ENCODE results near the gene CRHR1.
"Not testable (repeated sequence)": the region's sequence is repeated elsewhere in the genome, so short reads cannot be mapped to it uniquely, and the experiment has no call there.

The CRHR1 gene

DNA sequence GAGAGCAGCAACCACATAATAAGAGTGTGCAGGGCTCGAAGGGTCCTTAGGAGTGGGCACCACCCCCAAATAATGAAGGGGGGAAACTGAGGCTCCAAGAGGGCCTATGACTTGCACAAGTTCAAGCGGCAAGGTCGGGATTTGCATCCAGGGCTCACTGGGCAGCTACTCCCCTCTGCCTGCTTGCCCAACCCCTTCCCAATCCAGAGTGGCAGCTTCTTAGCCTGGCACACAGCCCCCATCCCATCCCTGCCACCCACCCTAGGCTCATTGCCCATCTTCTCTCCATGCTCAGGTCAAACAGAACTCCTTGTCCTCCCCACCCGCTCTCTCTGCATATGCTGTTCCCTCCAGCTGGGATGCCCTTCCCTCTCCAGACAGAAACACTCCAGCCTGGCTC lies 63.0 kb downstream of the CRHR1 start:
- no peak for DNase-seq

DNA sequence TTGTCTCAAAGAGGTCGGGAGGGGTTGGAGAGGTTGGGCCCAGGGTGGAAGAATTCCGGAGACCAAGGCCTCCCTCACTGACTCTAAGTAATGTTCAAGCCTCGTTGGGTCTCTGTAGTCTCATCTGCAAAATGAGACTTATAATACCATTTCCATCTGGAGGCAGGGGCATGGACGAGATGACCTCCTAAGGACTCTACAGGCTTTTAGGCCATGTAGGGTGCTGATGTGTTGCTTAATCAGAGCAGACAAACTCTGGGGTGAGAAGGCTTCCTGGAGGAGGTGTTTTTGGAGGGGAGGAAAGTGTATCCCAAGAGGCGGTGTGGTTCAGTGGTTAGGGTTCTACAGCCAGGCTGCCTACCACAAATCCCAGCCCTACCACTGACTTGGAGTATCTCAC lies 63.6 kb downstream of the CRHR1 start:
- DNase-seq: no peak

DNA sequence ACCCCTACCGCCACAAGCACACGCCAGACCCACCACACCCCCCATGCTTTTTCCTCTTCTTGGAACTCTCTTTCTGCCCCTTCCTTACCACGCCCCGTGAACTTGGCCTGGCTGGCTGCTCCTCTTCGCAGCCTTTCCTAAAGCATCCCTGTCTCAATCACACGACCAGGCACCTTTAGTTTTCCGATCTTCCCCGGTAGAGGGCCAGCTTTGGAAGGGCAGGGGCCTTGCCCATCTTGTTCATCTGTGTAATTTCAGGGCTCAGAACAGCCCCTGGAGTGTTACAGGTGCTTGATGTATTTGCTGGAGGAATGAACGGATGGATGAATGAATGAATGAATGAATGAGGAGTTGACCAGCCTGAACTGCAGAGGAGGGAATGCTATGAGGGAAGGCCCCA lies 64.3 kb downstream of the CRHR1 start:
- DNase-seq: no peak

DNA sequence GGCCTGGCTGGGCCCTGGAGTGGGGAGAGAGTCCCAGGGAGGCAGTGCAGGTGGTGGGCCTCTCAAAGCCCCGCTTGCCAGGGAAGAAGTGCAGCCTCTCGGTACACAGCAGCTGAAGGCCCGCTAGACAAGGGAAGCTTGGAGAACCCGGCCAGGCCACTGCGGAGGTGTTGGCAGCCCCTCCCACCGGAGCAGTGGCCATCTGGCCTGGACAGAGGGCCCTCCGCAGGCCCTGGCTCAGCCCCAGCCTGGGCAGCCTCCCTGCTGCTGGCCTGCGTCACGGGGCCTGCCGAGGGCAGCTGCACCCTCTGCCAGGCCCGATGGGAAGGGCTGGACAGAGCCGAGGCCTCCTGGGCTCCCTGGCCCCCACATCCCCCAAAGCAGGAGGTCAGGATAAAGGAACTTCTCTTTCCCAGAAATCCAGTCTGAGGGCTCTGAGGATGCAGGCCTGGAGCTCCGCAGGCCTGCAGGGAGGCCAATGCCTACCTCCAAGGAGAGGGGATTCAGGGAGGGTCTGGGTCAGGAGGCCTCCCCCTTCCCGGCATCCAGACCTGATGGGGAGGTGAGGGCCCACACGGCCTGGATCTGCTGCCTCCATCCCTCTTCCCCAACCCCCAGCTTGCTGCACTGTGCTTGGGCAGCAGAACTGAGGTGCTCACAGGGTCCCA lies 64.9 kb downstream of the CRHR1 start:
- no peak for DNase-seq

DNA sequence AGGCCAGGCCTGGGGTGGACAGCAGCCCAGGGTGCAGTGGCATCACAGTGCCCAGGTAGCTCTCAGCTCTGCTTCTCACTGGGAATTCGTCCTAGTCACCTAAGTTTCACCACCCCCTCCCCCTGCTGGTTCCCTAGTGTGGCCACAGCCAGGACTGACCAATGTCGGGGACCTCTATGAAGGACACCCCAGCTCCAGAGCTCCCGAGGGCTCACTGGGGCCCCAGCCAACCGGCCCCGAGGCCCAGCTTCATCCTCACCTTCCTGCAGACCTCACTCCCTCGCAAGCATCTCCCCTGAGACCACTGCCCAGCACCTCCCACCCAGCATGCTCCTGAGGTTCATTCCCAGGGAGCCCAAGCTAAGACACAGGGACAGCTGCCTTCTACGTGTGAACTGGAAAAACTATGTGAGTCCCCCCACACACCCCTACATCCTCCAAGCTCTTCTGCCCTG lies 65.4 kb downstream of the CRHR1 start:
- DNase-seq: no peak

DNA sequence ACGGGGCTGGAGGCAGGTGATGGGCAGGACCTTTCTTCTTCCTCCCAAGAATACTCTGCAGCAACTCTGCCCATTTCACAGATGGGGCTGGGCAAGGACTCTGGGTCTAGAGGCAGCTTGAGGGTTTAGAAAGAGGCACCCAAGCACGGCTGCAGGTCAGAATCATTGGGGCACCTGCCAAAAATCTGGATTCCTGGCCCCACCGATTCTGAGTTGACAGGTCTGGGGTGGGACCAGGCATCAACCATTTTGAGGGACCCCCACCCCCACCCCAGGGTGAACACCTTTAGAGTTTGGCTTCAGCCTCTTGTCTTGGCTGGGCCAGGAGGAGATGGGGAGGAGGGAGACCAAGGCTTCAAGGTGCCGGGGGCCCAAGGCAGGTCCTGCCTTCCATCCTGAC lies 65.9 kb downstream of the CRHR1 start:
- no peak for DNase-seq

DNA sequence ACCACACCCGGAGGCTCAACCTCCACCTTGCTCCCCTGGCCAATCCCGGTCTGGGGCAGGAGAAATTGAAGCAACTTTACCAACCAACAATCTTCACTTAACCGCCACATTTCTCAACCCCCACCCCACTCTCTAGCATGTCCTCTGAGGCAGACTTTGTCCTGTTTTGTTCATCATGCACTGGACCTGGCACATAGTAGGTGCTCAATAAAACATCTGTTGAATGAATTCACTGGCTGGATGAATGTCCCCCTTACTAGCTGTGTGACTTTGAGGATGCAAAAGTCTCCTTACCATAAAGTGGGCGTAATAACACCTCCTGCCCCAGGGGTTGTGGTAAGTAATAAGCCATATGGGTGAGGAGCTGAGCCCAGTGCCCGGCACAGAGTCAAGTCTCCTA lies 66.3 kb downstream of the CRHR1 start:
- DNase-seq: no peak

DNA sequence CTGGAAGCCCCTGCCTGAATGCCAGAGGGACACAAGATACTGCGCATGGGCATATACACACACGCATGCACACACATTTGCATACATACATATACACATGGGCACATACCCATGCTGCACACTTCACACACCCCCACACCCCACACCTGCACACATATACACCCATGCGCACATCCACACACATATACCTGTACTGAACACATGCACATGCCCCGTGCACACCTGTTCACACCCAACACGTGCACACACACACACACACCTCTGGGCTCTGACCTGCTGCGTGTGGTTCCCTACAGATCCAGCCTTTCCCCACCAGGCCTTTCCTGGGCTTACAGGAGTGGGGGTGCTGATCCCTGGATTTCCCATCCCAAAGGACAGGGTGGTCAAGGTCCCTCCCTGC lies 66.9 kb downstream of the CRHR1 start:
- DNase-seq: no peak

DNA sequence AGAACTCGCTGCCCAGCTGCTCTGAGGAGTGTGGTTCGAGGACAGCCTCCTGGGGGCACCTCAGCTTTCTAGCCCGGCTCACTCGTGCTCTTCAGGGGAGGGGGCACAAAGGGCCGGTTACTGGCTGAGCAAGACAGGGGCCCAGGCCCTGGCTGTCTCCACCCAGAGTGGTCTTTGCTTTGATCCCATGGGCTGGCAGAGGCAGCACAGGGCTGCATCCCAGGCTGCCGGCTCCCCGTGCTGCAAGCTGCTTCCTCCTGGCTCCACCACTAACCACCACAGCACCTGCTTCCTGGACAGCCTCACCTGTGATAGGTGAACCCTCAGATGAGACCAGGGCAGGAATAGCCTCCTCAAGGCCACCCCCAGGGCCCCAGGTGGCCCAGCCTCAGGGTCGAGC lies 67.3 kb downstream of the CRHR1 start:
- no peak for DNase-seq

DNA sequence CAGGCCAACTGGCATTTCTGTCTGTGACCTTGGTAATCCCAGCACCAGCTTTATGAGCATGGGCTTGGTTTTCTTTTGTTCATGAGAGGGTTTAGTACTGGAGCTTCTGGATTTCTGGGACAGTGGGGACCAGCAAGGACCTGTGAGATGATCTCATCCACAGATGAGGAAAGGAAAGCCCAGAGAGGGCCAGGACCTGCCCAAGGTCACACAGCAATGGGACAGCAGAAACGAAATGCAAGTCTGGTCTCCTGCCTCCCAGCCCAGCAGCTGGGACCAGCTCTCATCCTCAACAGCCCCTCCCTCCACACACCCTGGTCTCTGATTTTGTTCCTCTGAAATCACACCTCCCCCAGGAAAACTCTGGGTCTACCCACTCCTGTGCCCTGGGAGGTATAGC lies 67.8 kb downstream of the CRHR1 start:
- no peak for DNase-seq

DNA sequence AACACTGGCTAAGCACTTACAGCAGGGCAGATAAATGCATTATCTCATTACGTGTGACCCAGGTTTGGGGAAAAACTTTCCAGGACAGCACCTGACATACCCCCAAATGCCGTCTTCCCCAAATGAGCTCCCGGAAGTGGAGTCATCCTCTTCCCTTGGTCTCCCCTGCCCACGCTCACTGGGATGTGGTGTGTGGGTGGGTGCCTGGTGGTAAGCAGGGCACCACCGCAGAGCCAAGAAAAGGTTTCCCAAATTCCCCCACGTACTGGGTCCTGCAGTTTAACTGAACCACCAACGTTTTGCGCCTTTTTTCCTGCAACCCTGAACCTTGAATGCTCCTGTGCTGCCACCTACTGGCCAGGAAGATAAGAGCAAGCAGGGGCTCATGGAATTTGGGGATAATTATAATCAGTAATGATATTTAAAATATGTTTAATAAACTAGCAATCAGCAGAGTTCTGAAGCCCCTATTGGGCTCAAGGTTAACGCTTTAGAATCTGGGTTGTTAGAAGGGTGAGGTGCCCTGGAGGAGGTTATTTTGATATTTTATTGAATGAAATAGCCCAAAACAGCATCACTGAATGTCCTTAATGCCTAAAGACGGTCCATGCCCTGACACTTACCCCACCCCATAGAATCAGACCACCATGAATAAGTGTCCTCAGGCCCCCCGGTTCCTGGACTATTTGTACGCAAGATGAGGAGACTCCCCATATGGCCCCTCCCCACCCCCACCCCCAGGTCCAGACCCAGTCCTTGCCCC lies 68.6 kb downstream of the CRHR1 start:
- peak; percentile 82 for DNase-seq

DNA sequence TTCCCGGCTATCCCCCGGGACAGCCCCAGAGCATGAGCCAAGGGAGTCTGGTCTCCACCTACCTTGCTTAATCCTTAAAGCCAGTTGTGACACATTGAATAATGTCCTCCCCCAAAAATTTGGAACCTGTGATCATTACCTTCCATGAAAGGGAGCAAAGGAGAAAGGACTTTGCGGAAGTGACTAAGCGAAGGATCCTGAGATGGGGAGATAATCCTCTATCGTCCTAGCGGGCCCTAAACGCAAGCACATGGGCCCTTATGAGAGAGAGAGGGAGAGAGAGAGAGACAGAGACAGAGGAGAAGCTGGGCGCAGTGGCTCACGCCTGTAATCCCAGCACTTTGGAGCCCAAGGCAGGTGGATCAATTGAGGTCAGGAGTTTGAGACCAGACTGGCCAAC lies 70.1 kb downstream of the CRHR1 start:
- DNase-seq: no peak

DNA sequence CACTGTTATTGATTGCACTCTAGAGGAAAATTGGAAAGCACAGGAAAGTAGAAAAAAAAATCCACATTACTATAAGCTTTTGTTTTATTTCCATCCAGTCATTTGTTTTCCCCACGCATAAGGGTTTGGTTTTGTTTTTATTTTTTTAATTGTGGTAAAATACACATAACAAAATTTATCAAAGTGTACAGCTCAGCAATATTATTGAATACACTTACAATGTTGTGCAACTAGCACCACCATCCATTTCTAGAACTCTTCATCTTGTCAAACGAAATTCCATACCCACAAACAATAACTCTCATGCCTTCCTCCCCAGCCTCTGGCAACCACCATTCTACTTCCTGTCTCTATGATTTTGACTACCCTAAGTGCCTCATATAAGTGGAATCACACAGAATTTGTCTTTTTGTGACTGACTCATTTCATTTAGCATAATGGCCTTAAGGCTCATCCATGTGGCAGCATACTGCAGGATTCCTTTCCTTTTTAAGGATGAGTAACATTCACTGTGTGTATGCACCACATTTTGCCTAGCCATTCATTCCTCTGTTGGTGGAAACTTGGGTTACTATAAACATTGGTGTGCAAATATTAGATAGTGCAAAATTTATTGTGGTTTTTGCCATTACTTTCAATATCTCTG lies 71.7 kb downstream of the CRHR1 start:
- no peak for DNase-seq

DNA sequence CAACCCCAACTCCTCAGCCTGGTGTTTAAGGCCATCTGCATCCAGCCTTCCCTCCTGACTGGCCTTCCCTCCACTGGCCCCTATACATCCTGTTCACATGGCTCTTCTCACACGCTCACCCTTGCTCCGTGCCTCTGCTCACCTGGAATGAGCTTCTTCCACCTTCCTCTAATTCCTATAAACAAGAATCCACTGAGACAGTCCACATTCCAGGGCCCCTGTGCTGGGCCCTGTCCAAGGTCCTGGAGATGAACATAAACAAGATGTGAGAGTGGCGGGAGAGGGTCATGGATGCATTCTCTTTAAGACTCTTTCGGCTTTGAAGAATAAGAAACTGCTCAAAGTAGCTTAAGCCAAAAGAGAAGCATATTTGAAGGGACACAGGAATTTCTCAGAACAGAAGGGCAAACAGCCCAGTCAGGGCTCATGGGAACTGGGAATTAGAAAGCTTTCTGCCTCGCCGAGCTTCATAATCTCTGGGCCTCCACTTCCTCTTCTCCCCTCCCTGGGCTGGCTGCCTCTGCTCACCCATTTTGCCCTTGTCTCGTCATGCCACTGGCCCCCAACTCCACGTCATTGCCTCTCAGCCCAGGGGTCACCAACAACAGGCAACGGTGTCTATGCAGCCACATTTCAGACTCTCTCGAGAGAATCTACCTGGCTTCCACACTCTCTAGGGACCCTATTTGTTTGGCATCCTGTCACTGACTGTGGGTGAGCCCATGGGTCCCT lies 74.0 kb downstream of the CRHR1 start:
- no peak for DNase-seq

DNA sequence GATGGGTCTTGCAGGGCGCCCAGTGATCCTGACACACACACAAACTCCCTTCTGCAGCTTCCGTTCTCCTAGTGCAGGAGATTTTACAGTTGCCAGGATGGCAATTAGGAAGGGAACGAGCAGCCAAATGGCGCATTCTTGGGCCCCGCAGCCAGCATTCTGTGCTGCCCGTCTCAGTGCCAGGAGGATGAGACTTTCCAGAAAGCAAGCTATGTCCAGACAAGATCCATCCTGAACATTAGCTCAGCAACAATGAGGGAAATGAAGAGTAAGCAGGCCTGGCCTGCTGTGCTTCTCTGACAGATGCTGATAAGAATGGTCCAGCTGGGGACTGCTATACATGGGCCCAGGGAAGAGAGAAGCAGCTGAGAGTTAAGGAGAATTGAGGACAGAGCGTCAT lies 77.0 kb downstream of the CRHR1 start:
- DNase-seq: no peak

DNA sequence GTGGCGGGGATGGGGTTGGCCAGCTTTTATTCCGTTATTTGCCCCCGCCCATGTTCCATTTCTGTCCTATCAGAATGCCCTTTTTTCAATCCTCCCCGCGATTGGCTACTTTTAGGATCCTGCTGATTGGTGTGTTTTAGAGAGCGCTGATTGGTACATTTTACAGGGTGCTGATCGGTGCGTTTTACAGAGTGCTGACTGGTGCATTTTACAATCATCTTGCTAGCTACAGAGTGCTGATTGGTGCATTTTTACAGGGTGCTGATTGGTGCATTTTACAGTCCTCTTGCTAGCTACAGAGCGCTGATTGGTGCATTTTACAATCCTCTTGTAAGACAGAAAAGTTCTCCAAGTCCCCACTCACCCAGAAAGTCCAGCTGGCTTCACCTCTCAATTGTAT lies 78.0 kb downstream of the CRHR1 start:
- DNase-seq: not testable (repeated sequence)

DNA sequence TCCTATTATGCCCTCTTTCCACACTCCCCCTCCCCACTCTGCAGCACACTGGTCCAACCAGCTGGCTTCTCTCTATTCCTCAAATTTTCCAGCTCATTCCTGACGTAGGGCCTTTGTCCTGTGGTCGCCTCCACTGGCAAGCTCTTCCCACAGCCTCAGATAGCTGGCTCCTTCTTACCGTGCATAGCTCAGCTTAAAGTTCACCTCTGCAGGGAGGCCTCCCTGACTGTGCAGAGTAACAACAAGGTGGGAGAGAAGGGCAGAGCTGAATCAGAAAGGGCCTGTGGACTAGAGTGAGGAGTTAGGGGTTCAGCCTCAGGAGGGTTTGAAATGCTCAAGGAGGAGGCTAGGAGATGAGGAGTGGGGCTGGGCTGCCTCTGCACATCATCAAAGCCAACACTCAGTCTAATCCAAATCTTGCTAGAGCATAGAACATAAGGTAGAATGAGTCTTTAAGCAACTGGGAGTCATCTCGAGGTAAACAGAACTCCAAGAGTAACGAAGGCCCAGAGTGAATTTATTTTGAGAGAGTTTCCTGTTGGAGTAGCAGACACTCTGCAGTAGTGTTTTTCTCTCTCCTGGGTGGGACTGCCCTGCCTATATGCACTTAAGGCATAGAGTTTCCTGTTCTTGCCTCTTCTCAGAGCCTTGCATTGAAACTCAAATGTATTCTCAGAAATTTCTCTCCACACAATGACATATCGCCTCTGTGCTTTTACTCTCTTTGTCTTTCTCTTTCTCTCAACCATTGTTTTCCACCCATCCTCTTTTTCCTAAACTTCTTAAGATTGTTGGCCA lies 79.9 kb downstream of the CRHR1 start:
- no peak for DNase-seq

DNA sequence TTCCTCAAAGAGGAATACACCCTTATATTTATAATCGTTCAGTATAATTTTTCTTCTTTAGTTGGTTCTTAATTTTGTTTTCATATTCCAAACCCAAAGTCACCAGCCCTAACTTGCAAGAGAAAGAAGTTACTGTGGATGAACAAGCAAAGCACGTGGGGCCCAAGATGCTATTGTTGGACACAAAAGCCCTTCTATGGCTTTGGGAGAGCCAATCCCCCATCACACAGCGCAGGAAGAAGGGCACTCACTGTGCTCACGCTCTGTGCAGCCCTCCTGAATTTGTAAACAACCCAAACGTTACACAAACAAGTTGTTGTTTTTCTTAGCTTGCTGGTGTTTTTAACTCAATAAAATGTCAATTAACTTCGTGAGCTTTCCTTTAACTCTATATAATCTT lies 83.1 kb downstream of the CRHR1 start:
- no peak for DNase-seq

DNA sequence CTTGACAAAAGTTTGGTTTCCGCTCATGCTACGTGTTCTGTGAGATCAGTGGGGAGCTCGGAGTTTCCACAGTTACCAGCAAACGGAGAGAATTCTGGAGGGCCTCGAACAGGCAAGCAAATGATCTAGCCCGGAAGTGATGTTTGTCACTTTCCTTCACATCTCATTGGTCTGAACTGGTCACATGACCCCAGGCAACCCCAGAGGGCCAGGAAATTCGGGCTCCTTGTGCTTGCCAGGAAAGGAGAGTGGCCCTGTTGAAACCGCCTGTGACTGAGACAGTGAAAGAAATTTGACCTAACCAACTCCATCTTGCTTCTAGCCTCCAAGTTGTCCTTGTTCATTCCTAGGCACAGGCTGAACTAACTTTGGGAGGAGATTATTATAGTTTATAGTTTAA lies 83.6 kb downstream of the CRHR1 start:
- peak; percentile 38 for DNase-seq

DNA sequence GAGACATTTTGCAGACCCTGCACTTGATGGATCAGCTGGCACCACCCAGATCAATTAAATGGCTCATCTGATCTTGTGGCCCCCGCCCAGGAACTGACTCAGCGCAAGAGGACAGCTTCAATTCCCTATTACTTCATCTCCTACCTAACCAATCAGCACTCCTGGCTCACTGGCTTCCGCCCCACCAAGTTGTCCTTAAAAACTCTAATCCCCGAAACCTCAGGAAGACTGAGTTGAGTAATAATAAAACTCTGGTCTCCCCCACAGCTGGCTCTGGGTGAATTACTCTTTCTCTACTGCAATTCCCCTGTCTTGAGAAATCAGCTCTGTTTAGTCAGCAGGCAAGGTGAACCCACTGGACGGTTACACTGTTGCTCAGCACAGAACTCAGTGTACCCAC lies 84.2 kb downstream of the CRHR1 start:
- DNase-seq: no peak

DNA sequence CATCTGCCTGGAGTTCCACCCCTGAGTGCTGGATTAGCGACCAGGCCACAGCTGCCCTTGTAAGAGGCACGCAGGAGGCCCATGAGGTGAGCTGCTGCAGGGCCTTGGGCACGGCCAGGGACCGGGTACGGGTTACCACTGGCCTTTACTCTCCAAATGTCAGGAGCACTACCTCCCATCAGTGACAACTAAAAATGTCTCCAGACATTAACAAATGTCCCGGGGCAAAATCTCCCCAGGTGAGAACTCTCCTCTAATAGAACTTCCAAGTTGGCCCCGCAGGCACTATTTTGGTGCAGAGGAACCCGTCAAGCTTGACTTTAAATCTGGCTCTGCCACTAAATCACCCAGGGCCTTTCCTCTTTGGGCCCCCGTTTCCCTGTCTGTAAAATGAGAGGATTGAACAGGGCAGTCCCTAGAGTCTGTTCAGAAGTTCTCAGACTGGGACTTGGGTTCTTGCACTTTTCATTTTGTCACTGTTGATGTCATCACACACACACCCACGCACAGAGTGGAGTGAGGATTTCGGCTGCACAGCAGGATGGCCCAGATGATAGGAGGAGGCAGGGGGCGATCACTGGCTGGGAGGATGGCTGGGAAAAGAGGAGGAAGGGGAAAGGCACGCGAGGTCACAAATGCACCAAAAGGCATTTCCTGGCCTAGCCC lies 85.7 kb downstream of the CRHR1 start:
- no peak for DNase-seq

DNA sequence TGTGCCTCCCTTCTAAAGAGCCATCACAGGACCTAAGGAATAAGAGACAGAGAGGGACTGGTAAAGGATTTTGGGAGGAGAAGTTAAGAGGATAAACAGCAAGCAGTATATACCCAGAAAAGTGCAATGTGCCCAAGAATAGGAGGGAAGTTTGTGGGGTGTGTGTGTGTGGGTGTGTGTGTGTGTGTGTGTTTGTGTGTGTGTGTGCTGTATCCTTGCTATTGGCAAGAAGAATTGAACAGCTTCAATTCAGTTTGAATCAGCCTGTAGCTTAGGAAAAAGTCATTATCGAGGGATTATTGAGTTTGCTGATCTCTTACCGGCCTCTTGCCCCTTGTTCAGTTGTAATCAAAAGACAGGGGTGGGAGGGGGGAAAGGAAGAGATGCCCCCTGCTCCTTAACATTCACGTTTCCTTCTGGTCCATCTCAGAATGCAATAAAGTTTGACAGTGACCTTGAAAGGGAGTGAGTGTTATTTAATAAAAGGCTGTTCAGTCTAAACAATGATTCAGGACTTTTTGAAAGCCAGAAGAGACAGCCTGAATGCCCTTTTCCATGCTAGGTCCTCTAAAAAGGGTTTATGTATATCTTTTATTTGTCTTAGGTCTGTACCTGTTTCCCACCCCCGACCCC lies 86.3 kb downstream of the CRHR1 start:
- DNase-seq: no peak

Measured in NCI-H1436 (cell line).